Mesenchymal stem cell (in vitro differentiated cells and primary cell): ENCODE data around the gene LRIF1.

Source experiments
- DNase-seq: peaks from one replicate; pipeline ENCODE4 v3.0.0-alpha.2; 2013
- H2AFZ ChIP-seq: one replicate; pipeline ENCODE4 v1.6.1; 2013; ENCODE audit warnings: low read depth, mild to moderate bottlenecking, control low read depth, inconsistent platforms, low read length, moderate library complexity
- H2AK5ac ChIP-seq: 2 replicates; pipeline ENCODE4 v1.6.1; 2013; ENCODE audit warnings: low read length, moderate library complexity, mild to moderate bottlenecking, inconsistent platforms; ENCODE audit not compliant: severe bottlenecking
- H2BK120ac ChIP-seq: one replicate; pipeline ENCODE4 v1.6.1; 2013; ENCODE audit warnings: low read depth, mild to moderate bottlenecking, inconsistent platforms, low read length, moderate library complexity
- H2BK12ac ChIP-seq, 2 experiments: one replicate each; pipeline ENCODE4 v1.6.1; 2013; ENCODE audit warnings: inconsistent platforms in 2 of 2, low read length in 2 of 2, mild to moderate bottlenecking in 2 of 2, moderate library complexity in 2 of 2, control low read depth in 1 of 2
- H2BK15ac ChIP-seq: one replicate; pipeline ENCODE4 v1.6.1; 2013; ENCODE audit warnings: mild to moderate bottlenecking, low read depth, inconsistent platforms; ENCODE audit not compliant: poor library complexity, severe bottlenecking
- H2BK5ac ChIP-seq: 2 replicates; pipeline ENCODE4 v1.6.1; 2013; ENCODE audit warnings: low read depth, mild to moderate bottlenecking, low read length, control low read depth, inconsistent platforms; ENCODE audit not compliant: poor library complexity, severe bottlenecking
- H3K14ac ChIP-seq, 2 experiments: one replicate each; pipeline ENCODE4 v1.6.1; 2013; ENCODE audit warnings: inconsistent platforms in 2 of 2, low read length in 2 of 2, control low read depth in 1 of 2, mild to moderate bottlenecking in 1 of 2, moderate library complexity in 1 of 2
- H3K18ac ChIP-seq, 2 experiments: one replicate each; pipeline ENCODE4 v1.6.1; 2013; ENCODE audit warnings: inconsistent platforms in 2 of 2, low read length in 2 of 2, control low read depth in 1 of 2, low read depth in 1 of 2, mild to moderate bottlenecking in 1 of 2
- H3K23ac ChIP-seq, 2 experiments: one replicate each; pipeline ENCODE4 v1.6.1; 2013; ENCODE audit warnings: inconsistent platforms in 2 of 2, low read length in 2 of 2, mild to moderate bottlenecking in 2 of 2, moderate library complexity in 2 of 2, control low read depth in 1 of 2
- H3K27ac ChIP-seq: 2 replicates; pipeline ENCODE4 v1.5.1; 2013; ENCODE audit warnings: mild to moderate bottlenecking, moderate library complexity, low read length, control low read depth, inconsistent platforms; ENCODE audit not compliant: poor library complexity, severe bottlenecking
- H3K27me3 ChIP-seq, 2 experiments: 2 replicates each; pipeline versions ENCODE4 v1.6.1 to v1.7.0; 2013; ENCODE audit warnings: low read length in 2 of 2, mild to moderate bottlenecking in 2 of 2, moderate library complexity in 2 of 2, control low read depth in 1 of 2, inconsistent platforms in 1 of 2; ENCODE audit not compliant: control insufficient read depth in 1 of 2, insufficient read depth in 1 of 2
- H3K36me3 ChIP-seq, 2 experiments: 2 replicates each; pipeline versions ENCODE4 v1.6.1 to v1.7.0; 2013; ENCODE audit warnings: low read length in 2 of 2, control low read depth in 1 of 2, inconsistent platforms in 1 of 2, low read depth in 1 of 2, mild to moderate bottlenecking in 1 of 2; ENCODE audit not compliant: insufficient read depth in 2 of 2, control insufficient read depth in 1 of 2
- H3K4ac ChIP-seq, 2 experiments: one replicate each; pipeline ENCODE4 v1.6.1; 2013; ENCODE audit warnings: inconsistent platforms in 2 of 2, low read length in 2 of 2, mild to moderate bottlenecking in 2 of 2, moderate library complexity in 2 of 2, control low read depth in 1 of 2, low read depth in 1 of 2
- H3K4me1 ChIP-seq: 2 replicates; pipeline ENCODE4 v1.6.1; 2013; ENCODE audit warnings: low read depth, low read length, control low read depth; ENCODE audit not compliant: control insufficient read depth, insufficient read depth
- H3K4me2 ChIP-seq: 2 replicates; pipeline ENCODE4 v1.6.1; 2013; ENCODE audit warnings: low read length, mild to moderate bottlenecking, inconsistent platforms; ENCODE audit not compliant: poor library complexity, severe bottlenecking
- H3K4me3 ChIP-seq, 2 experiments: 2 replicates each; pipeline versions ENCODE4 v1.5.1 to v1.7.0; 2013; ENCODE audit warnings: low read length in 2 of 2, mild to moderate bottlenecking in 2 of 2, control low read depth in 1 of 2, low read depth in 1 of 2; ENCODE audit not compliant: insufficient read depth in 1 of 2
- H3K79me1 ChIP-seq: replicated peaks from 2 replicates; pipeline ENCODE4 v1.6.1; 2013; ENCODE audit warnings: mild to moderate bottlenecking, control low read depth, low read length, inconsistent platforms; ENCODE audit not compliant: poor library complexity, severe bottlenecking
- H3K9ac ChIP-seq: 2 replicates; pipeline ENCODE4 v1.7.0; 2013; ENCODE audit warnings: mild to moderate bottlenecking, low read length, moderate library complexity
- H3K9me3 ChIP-seq: 2 replicates; pipeline ENCODE4 v1.7.0; 2013; ENCODE audit warnings: mild to moderate bottlenecking, low read length; ENCODE audit not compliant: control insufficient read depth
- H4K8ac ChIP-seq: one replicate; pipeline ENCODE4 v1.6.1; 2013; ENCODE audit warnings: inconsistent platforms, mild to moderate bottlenecking, low read length, moderate library complexity
- H4K91ac ChIP-seq: one replicate; pipeline ENCODE4 v1.6.1; 2013; ENCODE audit warnings: mild to moderate bottlenecking, low read length, inconsistent platforms
- WGBS: methylation state at CpG from one replicate; pipeline ENCODE4 v1.1.7; 2013; ENCODE audit warnings: mixed read lengths; 5-methylcytosine and 5-hydroxymethylcytosine counted together

The LRIF1 gene

GRCh38 chr1:110960777-110961420 lies 2.8 kb downstream of the LRIF1 start:
- no peak overlapping the region for H2AK5ac ChIP-seq
- no peak overlapping the region for H3K18ac ChIP-seq
- H3K4me3 ChIP-seq, result peak overlapping the region in 1 of 2 experiments; percentile 98
- no peak overlapping the region for H2BK12ac ChIP-seq
- no peak overlapping the region for H3K14ac ChIP-seq
- no peak for DNase-seq
- H3K9ac ChIP-seq, result no peak overlapping the region
- H2BK15ac ChIP-seq, result no peak overlapping the region
- no peak overlapping the region for H3K4ac ChIP-seq
- H2BK120ac ChIP-seq, result no peak overlapping the region
- no peak overlapping the region for H3K4me2 ChIP-seq
- H3K79me1 ChIP-seq, result peaks cover 2% of the 10 kb centered on the region
- no peak overlapping the region for H2AFZ ChIP-seq
- no peaks in the 10 kb centered on the region for H3K27me3 ChIP-seq
- H2BK5ac ChIP-seq, result no peak overlapping the region
- H3K23ac ChIP-seq, result no peak overlapping the region
- peaks cover 0 to 16% of the 10 kb centered on the region in 2 experiments for H3K36me3 ChIP-seq
- no peak overlapping the region for H4K91ac ChIP-seq
- H4K8ac ChIP-seq, result no peak overlapping the region
- no peak overlapping the region for H3K27ac ChIP-seq
- WGBS, result 73% methylated on average over 2 of the region's 2 CpGs
- H3K9me3 ChIP-seq, result peaks cover 10% of the 10 kb centered on the region
- H3K4me1 ChIP-seq, result no peaks in the 10 kb centered on the region

- Histone ChIP-seq H4K8ac (no peak overlapping the region), H2BK15ac (no peak overlapping the region), H3K36me3 (peaks cover 0 to 16% of the 10 kb centered on the region in 2 experiments), H3K18ac (no peak overlapping the region), H2AK5ac (no peak overlapping the region), H3K27me3 (no peaks in the 10 kb centered on the region), H4K91ac (no peak overlapping the region), H3K79me1 (peaks cover 4% of the 10 kb centered on the region), H3K14ac (no peak overlapping the region), H2BK5ac (no peak overlapping the region), H3K4me1 (no peaks in the 10 kb centered on the region), H3K9me3 (no peaks in the 10 kb centered on the region), H3K4ac (no peak overlapping the region), H3K27ac (no peak overlapping the region), H2BK120ac (no peak overlapping the region), H3K4me3 (no peak overlapping the region), H2AFZ (no peak overlapping the region), H3K4me2 (no peak overlapping the region), H3K23ac (no peak overlapping the region), H2BK12ac (no peak overlapping the region), H3K9ac (no peak overlapping the region)
- DNase-seq, result no peak
- 92% methylated on average over 3 of the region's 3 CpGs for WGBS
These were observed 5.9 kb downstream of the LRIF1 start for GRCh38 chr1:110957798-110958197.

GRCh38 chr1:110956586-110956985 lies 7.1 kb downstream of the LRIF1 start:
- no peak overlapping the region for H2BK15ac ChIP-seq
- H3K4me3 ChIP-seq, result no peak overlapping the region
- no peak overlapping the region for H2BK12ac ChIP-seq
- no peaks in the 10 kb centered on the region for H3K27me3 ChIP-seq
- H4K91ac ChIP-seq, result no peak overlapping the region
- no peak overlapping the region for H3K18ac ChIP-seq
- DNase-seq, result no peak
- H3K4ac ChIP-seq, result no peak overlapping the region
- no peak overlapping the region for H3K23ac ChIP-seq
- no peak overlapping the region for H3K4me2 ChIP-seq
- H2BK5ac ChIP-seq, result no peak overlapping the region
- no peak overlapping the region for H3K9ac ChIP-seq
- 83% methylated on average over 2 of the region's 4 CpGs for WGBS
- peaks cover 3 to 27% of the 10 kb centered on the region in 2 experiments for H3K36me3 ChIP-seq
- peaks cover 4% of the 10 kb centered on the region for H3K79me1 ChIP-seq
- no peak overlapping the region for H4K8ac ChIP-seq
- no peaks in the 10 kb centered on the region for H3K9me3 ChIP-seq
- no peak overlapping the region for H3K27ac ChIP-seq
- no peak overlapping the region for H2BK120ac ChIP-seq
- H3K4me1 ChIP-seq, result no peaks in the 10 kb centered on the region
- no peak overlapping the region for H3K14ac ChIP-seq
- no peak overlapping the region for H2AFZ ChIP-seq
- H2AK5ac ChIP-seq, result no peak overlapping the region

GRCh38 chr1:110953031-110953430 lies 10.7 kb downstream of the LRIF1 start:
- no peak overlapping the region for H2BK120ac ChIP-seq
- no peak for DNase-seq
- H2AK5ac ChIP-seq, result no peak overlapping the region
- H3K4me1 ChIP-seq, result no peaks in the 10 kb centered on the region
- H3K27me3 ChIP-seq, result no peaks in the 10 kb centered on the region
- H2AFZ ChIP-seq, result no peak overlapping the region
- no peak overlapping the region for H3K4me2 ChIP-seq
- H2BK12ac ChIP-seq, result no peak overlapping the region
- no peak overlapping the region for H3K27ac ChIP-seq
- H3K9ac ChIP-seq, result no peak overlapping the region
- no peak overlapping the region for H3K14ac ChIP-seq
- H3K9me3 ChIP-seq, result peaks cover 5% of the 10 kb centered on the region
- peaks cover 9 to 51% of the 10 kb centered on the region in 2 experiments for H3K36me3 ChIP-seq
- no peak overlapping the region for H4K91ac ChIP-seq
- no peak overlapping the region for H3K23ac ChIP-seq
- H3K18ac ChIP-seq, result no peak overlapping the region
- H2BK15ac ChIP-seq, result no peak overlapping the region
- no peak overlapping the region for H3K4me3 ChIP-seq
- no peak overlapping the region for H3K4ac ChIP-seq
- H2BK5ac ChIP-seq, result no peak overlapping the region
- no peak overlapping the region for H4K8ac ChIP-seq
- peaks cover 4% of the 10 kb centered on the region for H3K79me1 ChIP-seq
